NCI-H526 (cell line): ENCODE measurements around the gene MGMT.

Experiments
- DNase-seq, 2 experiments: peaks; one replicate each; lab custom pipeline; 2025; lab: John Stamatoyannopoulos, UW

The MGMT gene

DNA sequence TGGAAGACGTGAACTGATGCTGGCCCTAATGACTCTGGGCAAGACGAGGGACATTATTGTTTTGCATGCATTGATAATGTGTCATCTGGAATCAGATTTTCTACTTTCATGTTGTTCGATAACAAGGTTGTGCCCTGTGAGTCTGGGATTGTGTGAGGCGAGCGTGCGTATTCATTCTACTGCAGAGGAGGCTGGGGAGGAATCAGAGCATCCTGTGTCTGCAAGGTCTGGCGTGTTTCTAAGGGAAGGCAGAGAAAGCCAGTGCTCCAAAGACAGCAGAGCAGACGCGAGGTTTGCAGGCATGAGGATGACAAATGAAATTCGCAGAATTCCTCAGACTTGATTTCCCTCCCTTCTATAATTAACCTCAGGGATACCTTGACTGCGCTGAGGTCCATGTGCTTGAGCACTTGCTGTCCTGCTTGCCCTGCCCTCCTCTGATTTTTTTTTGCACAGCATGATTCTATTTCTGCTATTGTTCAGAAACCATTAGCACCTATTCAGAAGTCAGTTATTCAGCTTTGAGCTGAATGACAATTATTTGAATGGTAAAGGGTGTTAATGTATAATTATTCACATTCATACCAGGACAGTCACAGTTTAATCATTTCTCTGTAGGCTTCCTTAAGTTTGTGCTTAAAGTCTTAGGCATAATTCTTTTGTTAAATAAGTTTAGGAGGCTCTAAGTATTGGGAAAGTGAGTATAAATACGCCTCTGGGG is 263.4 kb downstream of the MGMT start:
- no peak for DNase-seq

DNA sequence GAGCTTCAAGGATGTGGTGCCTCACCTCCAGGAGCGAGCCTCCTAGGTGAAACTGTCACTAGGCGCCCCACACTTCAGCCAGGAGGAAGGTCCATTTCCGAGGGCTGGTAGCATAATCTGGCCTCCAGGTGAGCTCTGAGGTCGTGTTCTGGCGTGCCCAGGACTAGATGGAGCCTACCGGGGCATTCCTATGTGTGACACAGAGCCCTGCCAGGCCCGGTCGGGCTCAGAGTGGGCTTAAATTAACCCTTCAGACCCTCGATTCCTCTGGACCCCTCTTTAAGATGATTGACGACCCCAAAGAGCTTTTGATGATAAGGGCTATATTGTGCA is 263.9 kb downstream of the MGMT start:
- no peak for DNase-seq

- peak in 1 of 2 experiments; percentile 13 for DNase-seq
Observed at GRCh38 chr10:129740532-129741279, 273.7 kb downstream of the MGMT start.

DNA sequence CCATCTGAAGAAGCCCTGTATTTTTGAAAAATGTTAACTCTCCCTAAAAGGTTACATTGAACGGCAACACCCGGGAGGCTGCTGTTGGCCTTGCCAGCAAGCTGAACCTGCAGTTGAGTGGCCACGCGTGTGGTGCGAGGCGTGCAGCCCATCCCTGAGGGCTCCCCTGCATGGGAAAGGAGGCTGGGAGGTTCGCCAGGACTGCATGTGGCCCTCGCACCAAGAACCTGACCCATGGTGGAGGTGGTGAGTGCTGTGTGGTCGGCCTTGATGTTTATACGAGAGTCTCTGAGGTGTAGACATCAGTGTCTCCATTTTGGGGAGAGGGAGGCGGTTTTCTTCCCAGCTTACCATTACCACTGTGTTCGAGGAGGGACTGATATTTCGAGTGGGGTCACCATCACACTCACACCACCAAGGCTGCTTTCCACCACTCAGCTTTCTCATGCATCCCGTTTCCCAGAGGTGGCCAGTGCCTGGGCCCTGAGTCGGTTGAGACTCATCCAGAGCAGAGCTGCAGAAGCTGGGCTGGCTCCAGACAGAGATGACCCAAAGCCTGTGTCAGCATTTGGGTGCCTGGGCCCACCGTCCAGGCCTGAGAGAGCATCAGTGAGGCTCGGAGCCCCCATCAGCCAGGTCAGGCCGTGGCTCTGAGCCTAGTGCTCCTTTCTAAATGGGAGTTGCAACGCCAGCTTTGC is 274.4 kb downstream of the MGMT start:
- DNase-seq: no peak

DNA sequence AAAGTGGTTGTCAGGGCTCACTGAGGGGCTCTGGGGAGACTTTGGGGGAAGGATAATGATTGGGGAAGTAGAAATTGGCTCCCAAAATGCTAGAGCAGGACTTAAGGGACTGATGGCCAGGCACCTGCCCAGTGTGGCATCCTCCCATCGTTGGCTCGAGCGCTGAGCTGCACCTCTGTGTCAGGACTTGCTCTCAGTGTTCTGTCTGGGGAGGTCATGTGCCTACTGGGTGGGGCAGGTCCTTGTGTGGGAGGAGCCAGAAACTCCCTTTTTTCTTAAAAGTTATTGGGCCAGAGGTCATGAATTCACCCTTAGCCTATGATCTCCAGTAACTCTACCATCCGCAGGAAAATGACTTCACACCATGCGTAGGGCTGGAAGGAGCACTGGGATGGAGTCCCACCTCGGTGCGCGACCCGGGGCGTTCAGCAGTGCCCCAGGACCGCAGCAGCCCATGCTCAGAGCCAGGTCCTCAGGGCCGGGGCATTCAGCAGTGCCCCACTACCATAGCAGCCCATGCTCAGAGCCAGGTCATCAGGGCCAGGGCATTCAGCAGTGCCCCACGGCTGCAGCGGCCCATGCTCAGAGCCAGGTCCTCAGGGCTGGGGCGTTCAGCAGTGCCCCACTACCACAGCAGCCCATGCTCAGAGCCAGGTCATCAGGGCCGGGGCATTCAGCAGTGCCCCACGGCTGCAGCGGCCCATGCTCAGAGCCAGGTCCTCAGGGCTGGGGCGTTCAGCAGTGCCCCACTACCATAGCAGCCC is 275.1 kb downstream of the MGMT start:
- DNase-seq: no peak

- no peak for DNase-seq
Observed at GRCh38 chr10:129742742-129743550, 275.9 kb downstream of the MGMT start.

DNA sequence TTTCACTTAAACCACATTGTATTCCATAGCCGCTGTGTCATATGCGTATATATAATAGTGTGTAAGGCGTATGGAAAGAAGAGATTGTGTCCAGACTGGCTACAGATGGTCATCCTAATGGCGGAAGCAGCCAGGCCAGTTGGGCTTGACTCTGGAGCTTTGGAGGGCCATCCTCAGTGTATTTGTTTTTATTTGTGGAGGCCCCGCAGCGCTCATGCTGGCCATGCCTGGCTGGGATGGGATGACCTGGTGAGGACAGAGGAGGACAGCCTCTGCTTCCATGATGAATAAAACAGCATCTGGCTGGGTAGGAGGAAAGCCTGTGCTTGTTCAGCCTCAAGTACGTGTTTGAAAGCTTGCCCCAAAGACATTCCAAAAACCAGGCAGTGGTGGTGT is 276.7 kb downstream of the MGMT start:
- DNase-seq: no peak

- no peak for DNase-seq
Observed at GRCh38 chr10:129744134-129745111, 277.4 kb downstream of the MGMT start.

- no peak for DNase-seq
Observed at GRCh38 chr10:129745186-129745750, 278.2 kb downstream of the MGMT start.

DNA sequence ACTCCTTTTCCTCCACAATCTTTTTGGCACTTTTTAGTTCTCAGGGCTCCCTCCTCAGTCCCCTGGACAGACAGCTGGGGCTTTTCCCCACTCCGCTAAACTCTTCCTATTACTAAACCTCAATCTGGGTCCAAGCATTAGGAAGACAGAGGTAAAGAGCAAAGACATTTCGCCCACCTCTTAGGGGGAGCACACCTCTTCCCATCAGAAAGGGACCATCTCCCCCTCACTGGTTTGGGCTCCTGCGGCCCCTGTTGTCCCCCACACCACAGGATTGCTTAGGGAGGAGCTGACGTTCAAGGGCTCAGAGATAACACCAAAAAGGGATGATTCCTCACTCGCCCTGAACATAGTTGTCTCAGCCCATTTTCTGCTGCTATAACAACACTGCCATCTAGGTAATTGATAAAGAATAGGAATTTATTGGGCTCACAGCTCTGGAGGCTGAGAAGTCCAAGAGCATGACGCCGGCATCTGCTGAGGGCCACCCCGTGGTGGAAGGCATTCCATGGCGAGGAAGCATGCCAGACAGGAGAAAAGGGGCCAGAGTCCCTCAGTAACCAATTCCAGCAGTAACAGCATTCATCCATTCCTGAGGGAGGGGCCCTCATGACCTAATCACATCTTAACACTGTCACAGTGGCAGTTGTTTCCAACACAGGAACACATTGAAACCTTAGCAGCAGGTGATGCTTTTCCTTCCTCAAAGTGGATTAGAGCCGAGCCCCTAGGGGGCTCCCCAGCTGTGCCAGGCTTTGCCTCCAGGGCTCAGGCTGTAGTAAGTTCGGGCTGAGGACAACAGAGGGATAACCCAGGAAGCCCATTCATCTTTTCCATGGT is 287.4 kb downstream of the MGMT start:
- no peak for DNase-seq

- DNase-seq: no peak
Observed at GRCh38 chr10:129755158-129755591, 288.1 kb downstream of the MGMT start.

DNA sequence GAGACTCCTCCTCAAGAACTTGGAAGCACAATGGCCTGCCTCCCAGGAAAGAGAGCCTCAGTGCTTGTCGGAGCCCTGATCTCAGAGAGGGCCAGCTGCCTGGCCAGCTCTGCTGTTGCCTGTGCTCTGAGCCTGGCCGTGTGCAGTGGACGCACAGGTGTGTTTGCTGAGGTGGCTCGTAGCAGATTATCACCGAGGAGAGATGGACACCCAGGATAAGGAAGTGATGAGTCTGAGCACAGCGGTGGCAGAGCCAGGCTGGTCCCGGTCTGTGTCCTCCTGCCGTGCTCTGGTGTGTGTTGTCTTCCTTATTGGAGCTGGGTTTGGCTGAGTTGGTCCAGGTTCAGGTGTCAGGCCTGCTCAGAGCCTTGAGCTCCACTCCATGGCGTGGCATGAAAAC is 288.6 kb downstream of the MGMT start:
- DNase-seq: no peak

DNA sequence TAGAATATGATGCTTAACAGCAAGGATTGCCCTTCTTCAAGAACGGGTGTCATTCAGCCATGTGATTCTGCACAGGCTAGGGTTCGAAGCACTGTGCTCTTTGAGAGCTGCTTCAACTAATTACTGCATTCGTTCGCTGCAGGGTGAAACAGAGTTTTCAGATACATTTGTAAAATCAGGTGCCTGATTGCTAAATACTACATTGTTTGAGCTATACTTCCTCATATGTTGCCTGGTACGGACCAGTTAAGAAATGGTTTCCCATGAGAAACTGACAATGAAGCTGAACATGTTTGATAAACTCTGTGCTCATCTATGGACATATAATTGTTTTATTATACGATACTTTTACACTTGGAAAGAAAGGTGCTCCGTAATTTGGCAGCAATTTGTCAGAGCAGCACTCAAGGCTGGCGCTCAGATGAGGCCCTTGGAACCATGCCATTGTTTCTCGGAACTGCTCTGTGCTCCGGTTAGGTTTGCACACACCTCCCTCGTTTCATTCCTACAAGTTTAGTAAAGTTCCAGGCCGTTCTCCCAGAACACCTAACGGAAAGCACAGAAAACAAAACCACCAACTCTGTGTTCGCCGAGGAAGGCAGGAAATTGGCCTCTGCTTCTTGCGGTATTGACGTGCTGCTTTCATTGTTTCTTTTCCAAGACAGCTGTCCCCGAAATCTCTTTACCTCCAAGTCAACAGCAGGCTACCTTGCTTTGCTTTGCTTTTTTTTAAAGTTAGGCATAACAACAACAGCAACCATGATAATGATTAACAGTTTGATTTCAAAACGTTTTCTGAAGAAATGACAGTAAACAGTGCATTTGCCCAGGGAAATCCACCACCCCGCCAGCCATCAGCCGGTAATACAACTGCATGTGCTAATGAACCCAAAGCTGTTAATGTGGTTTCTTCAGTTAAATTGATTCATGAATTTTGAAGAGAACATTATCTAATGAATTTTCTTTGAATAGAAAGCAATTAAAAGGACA is 290.2 kb downstream of the MGMT start:
- DNase-seq: no peak

- DNase-seq: no peak
Observed at GRCh38 chr10:129758207-129759021, 291.4 kb downstream of the MGMT start.

- no peak for DNase-seq
Observed at GRCh38 chr10:129759214-129760002, 292.4 kb downstream of the MGMT start.

GRCh38 chr10:129760003-129760315 is 292.9 kb downstream of the MGMT start:
- DNase-seq: no peak
